K562 (cell line): ENCODE measurements around the gene VDAC1. TPM values are rescaled to one million over a fixed set of nuclear protein-coding genes. Genes with fewer than 3 reads are reported as not detected.

Source experiments
- ARID4B ChIP-seq: sonication (generic); formaldehyde crosslinking; IDR thresholded peaks from 2 replicates; pipeline ENCODE4 v1.8.0; 2022; ENCODE audit warnings: mild to moderate bottlenecking, missing genetic modification reagents
- ATF4 ChIP-seq: fragments of 450-650 bp; formaldehyde crosslinking; IDR thresholded peaks from 2 replicates; pipeline ENCODE4 v1.4.0; 2022; ENCODE audit warnings: mild to moderate bottlenecking, moderate library complexity
- BCOR ChIP-seq: fragments of 450-650 bp; IDR thresholded peaks from 2 replicates; pipeline ENCODE4 v1.6.1; 2016
- ELK3 ChIP-seq: fragments of 450-650 bp; formaldehyde crosslinking; IDR thresholded peaks from 2 replicates; pipeline ENCODE4 v1.4.0; 2020; ENCODE audit warnings: mild to moderate bottlenecking
- GTF2E2 ChIP-seq: fragments of 200-800 bp; sonication (Bioruptor generic); IDR thresholded peaks from 2 replicates; pipeline ENCODE4 v1.6.1; 2016; ENCODE audit warnings: missing genetic modification characterization, missing compliant biosample characterization
- NCOA4 ChIP-seq: fragments of 450-650 bp; IDR thresholded peaks from 2 replicates; pipeline ENCODE4 v1.6.1; 2018; ENCODE audit warnings: mild to moderate bottlenecking; ENCODE audit not compliant: partially characterized antibody
- NR2F6 ChIP-seq: fragments of 450-650 bp; formaldehyde crosslinking; IDR thresholded peaks from 2 replicates; pipeline ENCODE4 v1.4.0; 2020; ENCODE audit warnings: mild to moderate bottlenecking
- PCBP2 ChIP-seq: fragments of 200-400 bp; formaldehyde crosslinking; IDR thresholded peaks from 2 replicates; pipeline ENCODE4 v1.6.1; 2018; ENCODE audit warnings: low read length, low read depth, mild to moderate bottlenecking, moderate library complexity; ENCODE audit not compliant: poor library complexity, severe bottlenecking
- PKNOX1 ChIP-seq: fragments of 450-650 bp; IDR thresholded peaks from 2 replicates; pipeline ENCODE4 v1.6.1; 2016
- SMARCB1 ChIP-seq: IDR thresholded peaks from 2 replicates; pipeline ENCODE4 v1.6.1; 2011; ENCODE audit warnings: improper control_type of control experiment, low read depth; ENCODE audit not compliant: insufficient read length
- THRAP3 ChIP-seq: fragments of 450-650 bp; IDR thresholded peaks from 2 replicates; pipeline ENCODE4 v1.6.1; 2016; ENCODE audit warnings: mild to moderate bottlenecking, inconsistent platforms, borderline replicate concordance
- ZNF830 ChIP-seq: fragments of 250-450 bp; sonication (Bioruptor Pico); IDR thresholded peaks from 2 replicates; pipeline ENCODE4 v1.5.0; 2021; ENCODE audit warnings: mild to moderate bottlenecking
- polyA plus RNA-seq, 8 experiments: library from polyadenylated mRNA; depleted of rRNA in 4 of 8; stranded (reverse) in 5 of 8; unstranded in 3 of 8; fragments of >200 nt; fragmentation: Nextera tagmentation in 2 of 8; fragmentation: Illumina TruSeq in 1 of 8; extraction: Ambion mirVana in 2 of 8; extraction: Trizol in 1 of 8; gene quantifications; 2 replicates each; pipeline versions ENCODE4 v1.2.1 to v1.2.3, GENCODE V29; 2011 to 2014; ENCODE audit warnings: inconsistent platforms in 1 of 8, missing spikeins in 1 of 8
- total RNA-seq, 7 experiments: library from RNA; depleted of rRNA in 6 of 7; stranded (reverse); fragments of >200 nt in 6 of 7; fragmentation: Illumina TruSeq in 2 of 7; extraction: Trizol in 2 of 7; gene quantifications; 2 replicates each; pipeline versions ENCODE4 v1.2.1 to v1.2.3, GENCODE V29; 2011 to 2021; ENCODE audit warnings: low replicate concordance in 1 of 7

Gene VDAC1
- total and polyA plus RNA-seq, 9 of the 15 experiments (the other 6 are each of a cell fraction or from before 2014, with no cell fraction given), result 168 to 366 (median 293) TPM

- TF ChIP-seq NCOA4, result no peak
- peak; percentile 58; the same call in 1 of the 2 replicates for TF ChIP-seq PKNOX1
- no peak for TF ChIP-seq PCBP2
- TF ChIP-seq ZNF830 (CRISPR knock-in tag), result 0 out of 2 replicates have a peak, but pooled peaks have one; percentile 34
- peak; percentile 56; the same call in 1 of the 2 replicates for TF ChIP-seq ATF4 (CRISPR knock-in tag)
- no peak for TF ChIP-seq GTF2E2 (tag)
- peak; percentile 41; the same call in 1 of the 2 replicates for TF ChIP-seq BCOR
- no peak for TF ChIP-seq THRAP3
- no peak for TF ChIP-seq NR2F6 (CRISPR knock-in tag)
- no peak for TF ChIP-seq SMARCB1
- TF ChIP-seq ARID4B (CRISPR knock-in tag), result no peak
- no peak for TF ChIP-seq ELK3 (CRISPR knock-in tag)
Observed at GRCh38 chr5:133932441-133933168, 72.2 kb downstream of the VDAC1 start (continued).
